Hematopoietic multipotent progenitor cell treated with erythropoietin and hydrocortisone succinate and interleukin-3 and kit ligand, for 6 days (in vitro differentiated cells): ENCODE measurements around the gene CEP112.
"Not testable (repeated sequence)": the region's sequence is repeated elsewhere in the genome, so short reads cannot be mapped to it uniquely, and the experiment has no call there.

Source experiments
- DNase-seq: peaks from one replicate; pipeline ENCODE4 v3.0.0-alpha.2; 2015

CEP112 gene

GRCh38 chr17:65756760-65757159, 435.2 kb downstream of the CEP112 start:
- DNase-seq: no peak

DNA sequence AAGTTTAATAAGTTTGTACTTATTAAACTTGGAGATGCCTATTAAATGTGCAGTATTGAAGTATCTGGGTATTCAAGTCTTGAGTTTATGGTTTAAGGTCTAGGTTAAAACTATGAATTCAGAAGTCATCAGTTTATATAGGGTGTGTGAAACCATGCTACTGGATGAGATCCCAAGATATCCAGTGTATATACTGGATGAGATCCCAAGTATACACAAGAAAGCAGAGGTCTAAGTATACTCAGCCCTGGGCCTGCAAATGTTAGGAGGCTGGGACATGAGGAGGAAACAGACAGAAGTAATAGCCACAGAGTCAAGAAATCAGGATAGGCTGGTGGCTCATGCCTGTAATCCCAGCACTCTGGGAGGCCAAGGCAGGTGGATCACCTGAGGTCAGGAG, 436.1 kb downstream of the CEP112 start:
- no peak for DNase-seq

DNA sequence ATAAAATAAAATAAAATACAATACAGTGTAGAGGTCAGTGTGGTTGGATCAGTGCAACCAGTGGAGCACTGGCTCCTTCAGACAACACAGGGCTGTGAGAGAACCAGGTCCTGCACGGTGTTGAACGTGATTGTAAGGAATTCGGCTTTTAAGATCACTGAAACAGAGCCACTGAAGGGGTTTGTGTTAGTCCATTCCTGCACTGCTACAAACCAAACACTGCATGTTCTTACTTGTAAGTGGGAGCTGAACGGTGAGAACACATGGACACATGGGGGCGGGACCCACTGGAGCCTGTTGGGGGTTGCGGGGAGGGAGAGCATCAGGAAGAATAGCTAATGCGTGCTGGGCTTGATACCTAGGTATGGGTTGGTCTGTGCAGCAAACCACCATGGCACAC, 437.3 kb downstream of the CEP112 start:
- DNase-seq: no peak

DNA sequence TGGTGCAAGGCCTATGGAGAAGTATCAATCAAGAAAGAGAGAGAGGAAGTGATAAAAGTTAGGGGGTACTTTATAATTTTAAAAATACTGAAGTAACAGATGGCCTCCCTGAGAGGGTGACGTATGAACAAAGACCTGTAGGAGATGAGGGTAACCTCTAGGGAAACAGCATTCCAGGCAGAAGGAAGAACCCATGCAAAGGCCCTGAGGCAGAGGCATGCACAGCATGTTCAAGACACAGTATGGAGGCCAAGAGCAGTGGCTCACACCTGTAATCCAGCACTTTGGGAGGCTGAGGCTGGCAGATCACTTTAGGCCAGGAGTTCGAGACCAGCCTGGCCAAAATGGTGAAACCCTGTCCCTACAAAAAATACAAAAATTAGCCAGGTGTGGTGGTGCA, 437.9 kb downstream of the CEP112 start:
- DNase-seq: no peak

DNA sequence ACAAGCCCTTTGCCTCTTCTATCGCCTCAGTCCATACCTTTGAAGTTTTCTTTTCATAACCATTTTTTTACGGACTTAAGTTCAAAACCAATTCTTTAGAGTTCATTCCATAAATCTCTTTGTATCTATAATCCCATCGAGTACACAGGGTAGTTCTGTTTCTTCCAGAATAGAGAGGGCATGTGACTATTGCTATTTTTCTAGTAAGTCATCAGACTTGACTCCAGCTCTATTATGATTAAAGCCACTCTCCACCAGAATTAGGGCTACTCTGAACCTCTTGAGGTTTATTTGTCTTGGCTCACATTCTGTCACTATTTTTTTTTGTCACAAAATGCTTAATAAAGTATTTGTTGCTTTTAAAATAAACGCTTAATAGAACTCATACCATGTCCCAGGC, 438.6 kb downstream of the CEP112 start:
- no peak for DNase-seq

GRCh38 chr17:65751263-65751662, 440.7 kb downstream of the CEP112 start:
- DNase-seq: no peak

- DNase-seq: peak; percentile 96
Observed at GRCh38 chr17:65750631-65751115, 441.3 kb downstream of the CEP112 start.

DNA sequence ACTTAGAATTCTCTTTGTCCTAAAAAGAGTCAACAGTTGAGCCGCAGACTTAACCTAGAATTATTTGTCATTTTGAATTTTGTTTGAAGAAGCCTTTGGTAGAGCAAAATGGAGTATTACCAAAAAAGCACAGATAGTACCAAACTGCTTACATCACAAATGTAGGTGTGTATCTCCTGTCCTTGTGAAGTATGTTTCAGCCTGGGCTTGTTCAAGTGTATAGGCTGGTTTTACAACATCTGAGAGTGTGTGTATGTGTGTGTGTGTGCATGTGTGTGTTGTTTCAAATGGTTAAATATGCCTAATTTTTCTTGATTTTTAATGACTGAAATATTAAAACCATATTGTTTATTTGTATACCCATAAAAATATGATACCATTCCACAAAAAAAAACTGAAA, 441.8 kb downstream of the CEP112 start:
- no peak for DNase-seq

- DNase-seq: no peak
Observed at GRCh38 chr17:65749479-65749878, 442.5 kb downstream of the CEP112 start.

- no peak for DNase-seq
Observed at GRCh38 chr17:65745241-65745640, 446.7 kb downstream of the CEP112 start.

DNA sequence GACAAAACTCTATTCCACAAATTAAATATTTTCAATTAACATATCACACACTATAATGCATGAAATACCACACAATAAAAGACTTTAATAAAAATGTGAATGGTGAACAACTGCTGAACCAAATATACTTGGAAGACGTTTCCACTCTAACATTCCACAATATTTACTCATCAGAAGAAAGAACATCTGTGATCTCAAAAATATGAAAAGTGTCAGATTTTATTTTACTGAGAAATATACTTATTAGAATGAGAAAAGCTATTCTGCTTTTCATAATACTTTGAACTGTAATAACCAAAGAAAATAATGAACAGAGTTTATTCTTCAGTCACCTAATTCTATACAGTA, 448.7 kb downstream of the CEP112 start:
- DNase-seq: no peak

DNA sequence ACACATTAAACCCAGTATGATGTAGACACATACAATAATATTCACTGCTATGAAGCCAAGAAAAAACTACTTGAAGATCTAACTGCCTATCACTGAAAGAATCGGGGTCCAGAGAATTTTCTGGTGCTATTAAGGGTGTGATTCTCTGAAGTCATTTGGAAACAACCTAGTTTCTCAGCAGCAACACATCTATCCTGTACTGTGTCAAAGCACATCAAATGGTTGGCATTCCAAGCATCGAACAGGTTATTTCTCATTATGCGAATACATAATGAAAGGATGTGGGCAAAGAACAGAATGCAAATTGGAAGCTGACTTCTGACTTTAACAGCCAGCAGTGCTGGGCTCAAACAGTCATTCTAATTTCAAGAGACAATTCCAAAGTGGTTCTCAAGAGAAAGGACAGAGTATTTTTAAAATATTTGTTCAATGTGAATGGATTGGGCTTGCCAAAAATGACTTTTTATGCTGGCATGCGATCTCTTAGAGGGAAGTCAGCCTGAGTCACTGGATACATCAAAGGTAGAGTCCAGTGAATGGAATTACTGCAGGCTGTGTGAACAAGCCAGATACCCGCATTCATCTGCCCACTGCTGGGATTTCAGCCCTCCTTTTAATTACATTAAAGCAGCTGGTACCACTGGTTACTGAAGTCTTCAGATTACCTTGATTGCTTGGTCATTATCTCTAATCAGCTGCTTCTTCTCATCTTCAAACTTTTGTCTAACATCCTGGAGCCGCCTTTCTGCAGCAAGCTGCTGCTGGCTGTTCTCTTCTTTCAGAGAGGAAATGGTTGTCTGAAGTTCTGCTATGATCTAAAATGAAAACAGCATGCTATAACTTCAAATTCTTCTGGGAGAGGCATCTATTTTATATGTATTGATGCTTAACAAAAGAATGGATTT, 449.3 kb downstream of the CEP112 start:
- no peak for DNase-seq

- DNase-seq: no peak
Observed at GRCh38 chr17:65741710-65742109, 450.2 kb downstream of the CEP112 start.

DNA sequence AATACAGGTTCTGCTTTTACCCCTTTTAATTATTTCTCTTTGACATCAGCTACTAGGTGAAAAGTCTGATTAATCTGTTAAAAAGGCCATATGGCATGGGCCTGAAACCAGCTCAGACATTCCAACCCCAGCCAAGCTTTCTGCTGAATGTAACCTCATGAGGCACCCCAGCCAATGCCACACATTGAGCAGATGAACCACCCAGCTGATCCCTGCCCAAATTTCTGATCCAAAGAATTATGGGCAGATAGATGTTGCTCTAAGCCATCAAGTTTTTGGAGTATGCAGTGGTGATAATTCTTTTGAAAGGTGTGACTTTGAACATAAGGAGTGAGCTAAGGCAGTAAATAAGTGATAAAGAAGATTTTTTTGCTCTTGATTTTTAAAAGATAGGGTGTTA, 452.9 kb downstream of the CEP112 start:
- DNase-seq: no peak

DNA sequence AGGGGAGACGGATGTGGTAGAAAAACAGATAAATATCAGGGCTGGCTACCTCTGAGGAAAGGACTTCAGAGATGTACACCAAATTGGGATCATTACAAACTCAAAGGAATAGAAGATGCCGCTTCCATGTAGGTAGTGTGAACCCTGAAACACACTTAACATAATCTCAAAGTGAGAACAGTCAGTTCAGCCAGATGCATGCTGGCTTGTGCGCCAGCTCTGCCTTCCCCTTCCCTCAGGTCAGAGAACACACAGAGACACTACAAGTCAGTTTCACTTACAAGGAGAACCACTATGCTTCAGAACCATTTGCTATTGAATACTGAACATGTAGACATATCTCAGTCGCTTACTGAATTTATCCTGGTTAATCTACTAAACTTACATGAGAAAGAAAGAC, 454.5 kb downstream of the CEP112 start:
- no peak for DNase-seq

- no peak for DNase-seq
Observed at GRCh38 chr17:65733314-65733713, 458.6 kb downstream of the CEP112 start.

- DNase-seq: not testable (repeated sequence)
Observed at GRCh38 chr17:65732667-65733066, 459.3 kb downstream of the CEP112 start.

GRCh38 chr17:65730711-65731169, 461.2 kb downstream of the CEP112 start:
- DNase-seq: no peak

DNA sequence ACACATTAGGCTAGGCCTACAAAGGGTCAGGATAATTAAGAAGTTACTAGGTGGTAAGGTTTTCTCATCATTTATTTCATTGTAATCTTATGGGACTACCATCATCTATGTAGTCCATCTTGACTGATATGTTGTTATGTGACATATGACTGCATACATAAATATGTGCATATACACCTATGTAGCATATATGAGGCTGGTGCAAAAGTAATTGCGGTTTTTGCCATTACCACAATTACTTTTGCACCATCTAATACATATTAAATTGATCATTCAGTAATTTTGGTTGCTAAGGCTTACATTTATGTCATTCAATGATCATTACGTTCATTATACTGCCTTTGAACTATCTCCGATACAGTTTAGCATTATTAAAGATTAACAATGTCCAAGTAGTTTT, 462.7 kb downstream of the CEP112 start:
- no peak for DNase-seq

DNA sequence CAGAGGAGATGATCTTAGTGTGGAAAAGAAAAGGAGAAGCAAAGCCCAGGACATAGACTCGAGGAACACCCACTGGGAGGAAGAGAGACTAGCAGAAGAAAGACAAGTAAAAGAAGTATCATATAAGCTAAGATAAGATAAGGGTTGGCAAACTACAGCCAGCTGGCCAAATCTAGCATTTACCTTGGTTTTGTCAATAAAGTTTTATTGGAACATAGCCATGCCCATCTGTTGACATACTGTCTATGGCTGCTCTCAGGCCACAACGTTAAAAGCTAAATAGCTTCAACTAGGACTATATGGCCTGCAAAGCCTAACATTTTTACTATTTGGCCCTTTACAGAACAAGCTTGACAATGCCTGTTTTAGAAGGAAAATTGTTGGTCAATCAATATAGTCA, 464.1 kb downstream of the CEP112 start:
- DNase-seq: no peak

- DNase-seq: no peak
Observed at GRCh38 chr17:65727246-65727645, 464.7 kb downstream of the CEP112 start.

DNA sequence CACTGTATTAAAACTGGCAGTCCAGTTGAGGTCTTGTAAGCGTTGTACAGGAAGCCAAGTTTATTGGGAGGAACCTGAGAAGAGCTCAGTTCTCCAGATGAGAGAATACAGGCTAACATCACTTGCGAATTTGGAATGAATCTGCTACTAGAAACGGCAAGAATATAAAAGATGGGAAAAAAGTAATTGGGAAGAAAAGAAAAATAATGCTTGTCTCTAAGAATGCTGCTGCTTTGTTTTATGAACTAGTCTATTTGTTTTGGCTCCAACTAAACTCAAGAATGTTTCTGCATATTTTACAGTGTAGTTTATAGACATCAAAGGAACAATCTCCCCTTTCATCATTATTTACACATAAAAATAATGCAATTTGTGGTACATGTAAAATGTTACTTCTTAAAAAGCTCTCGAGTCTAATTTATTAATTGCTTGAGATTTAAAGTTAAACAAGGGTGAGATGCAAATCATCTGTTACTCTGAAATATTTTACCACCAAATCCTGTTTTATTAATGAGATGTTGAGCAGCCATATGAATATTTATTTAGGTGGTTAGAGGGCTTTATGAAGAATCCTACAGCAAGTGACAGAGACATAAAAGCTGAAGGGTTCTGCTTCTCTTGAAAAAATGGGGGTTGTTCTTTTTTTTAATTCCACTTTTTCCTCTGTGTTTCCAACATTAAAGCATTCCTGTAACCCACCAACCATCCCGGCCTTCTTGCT, 468.3 kb downstream of the CEP112 start:
- DNase-seq: no peak

GRCh38 chr17:65718601-65719000, 473.3 kb downstream of the CEP112 start:
- no peak for DNase-seq
